GM18498 (cell line): ENCODE data around the gene NDUFB1.

Experiments used
- ATAC-seq: cut with Tn5 transposase; IDR thresholded peaks from one replicate; pipeline ENCODE4 v1.9.1; 2021; ENCODE audit warnings: mild to moderate bottlenecking, moderate library complexity; ENCODE audit not compliant: unreplicated experiment

Gene NDUFB1

GRCh38 chr14:92099802-92100201 lies 21.7 kb downstream of the NDUFB1 start:
- ATAC-seq: no peak

- ATAC-seq: no peak
Observed at GRCh38 chr14:92093320-92093719, 28.2 kb downstream of the NDUFB1 start.

GRCh38 chr14:92088494-92088893 lies 33.0 kb downstream of the NDUFB1 start:
- no peak for ATAC-seq

GRCh38 chr14:92074555-92074954 lies 47.0 kb downstream of the NDUFB1 start:
- no peak for ATAC-seq
